PFSK-1 (cell line): ENCODE measurements around the gene SLC9A8.

Experiments
- SIN3A ChIP-seq: IDR thresholded peaks from 2 replicates; pipeline ENCODE4 v1.6.1; 2012; ENCODE audit warnings: mild to moderate bottlenecking, low read length, moderate library complexity, borderline replicate concordance; ENCODE audit not compliant: insufficient read depth
- TAF1 ChIP-seq: IDR thresholded peaks from 2 replicates; pipeline ENCODE4 v1.6.1; 2012; ENCODE audit warnings: low read length, control low read depth, borderline replicate concordance; ENCODE audit not compliant: insufficient read depth
- TF ChIP-seq, protein P1 (sequence below), 2 experiments: IDR thresholded peaks; 2 replicates each; pipeline versions ENCODE4 v1.6.1 to v1.8.0; 2011 to 2012; ENCODE audit warnings: low read depth in 2 of 2, low read length in 2 of 2, control low read depth in 1 of 2, inconsistent platforms in 1 of 2, mild to moderate bottlenecking in 1 of 2, moderate library complexity in 1 of 2; ENCODE audit not compliant: insufficient read depth in 1 of 2

DNA sequence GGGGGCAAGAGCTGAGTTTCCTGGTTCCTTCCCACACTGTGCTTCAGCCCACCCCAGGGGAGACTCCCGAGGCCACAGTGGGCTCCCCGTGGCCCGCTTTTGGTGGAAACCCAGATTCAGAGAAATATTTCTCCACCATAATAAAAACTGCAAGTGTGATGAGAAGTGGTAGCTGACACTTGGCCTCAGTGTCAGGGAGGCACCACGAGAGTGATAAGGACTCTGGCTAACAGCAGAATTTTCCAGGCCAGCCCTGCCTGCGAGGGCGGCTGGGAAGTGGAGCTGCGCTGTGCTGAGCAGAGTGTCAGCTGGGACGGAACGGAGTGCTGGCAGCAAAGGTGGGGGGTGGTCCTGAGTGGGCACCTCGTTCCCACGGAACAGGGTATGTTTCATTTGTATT lies 80.2 kb downstream of the SLC9A8 start:
- TF ChIP-seq, protein P1, sequence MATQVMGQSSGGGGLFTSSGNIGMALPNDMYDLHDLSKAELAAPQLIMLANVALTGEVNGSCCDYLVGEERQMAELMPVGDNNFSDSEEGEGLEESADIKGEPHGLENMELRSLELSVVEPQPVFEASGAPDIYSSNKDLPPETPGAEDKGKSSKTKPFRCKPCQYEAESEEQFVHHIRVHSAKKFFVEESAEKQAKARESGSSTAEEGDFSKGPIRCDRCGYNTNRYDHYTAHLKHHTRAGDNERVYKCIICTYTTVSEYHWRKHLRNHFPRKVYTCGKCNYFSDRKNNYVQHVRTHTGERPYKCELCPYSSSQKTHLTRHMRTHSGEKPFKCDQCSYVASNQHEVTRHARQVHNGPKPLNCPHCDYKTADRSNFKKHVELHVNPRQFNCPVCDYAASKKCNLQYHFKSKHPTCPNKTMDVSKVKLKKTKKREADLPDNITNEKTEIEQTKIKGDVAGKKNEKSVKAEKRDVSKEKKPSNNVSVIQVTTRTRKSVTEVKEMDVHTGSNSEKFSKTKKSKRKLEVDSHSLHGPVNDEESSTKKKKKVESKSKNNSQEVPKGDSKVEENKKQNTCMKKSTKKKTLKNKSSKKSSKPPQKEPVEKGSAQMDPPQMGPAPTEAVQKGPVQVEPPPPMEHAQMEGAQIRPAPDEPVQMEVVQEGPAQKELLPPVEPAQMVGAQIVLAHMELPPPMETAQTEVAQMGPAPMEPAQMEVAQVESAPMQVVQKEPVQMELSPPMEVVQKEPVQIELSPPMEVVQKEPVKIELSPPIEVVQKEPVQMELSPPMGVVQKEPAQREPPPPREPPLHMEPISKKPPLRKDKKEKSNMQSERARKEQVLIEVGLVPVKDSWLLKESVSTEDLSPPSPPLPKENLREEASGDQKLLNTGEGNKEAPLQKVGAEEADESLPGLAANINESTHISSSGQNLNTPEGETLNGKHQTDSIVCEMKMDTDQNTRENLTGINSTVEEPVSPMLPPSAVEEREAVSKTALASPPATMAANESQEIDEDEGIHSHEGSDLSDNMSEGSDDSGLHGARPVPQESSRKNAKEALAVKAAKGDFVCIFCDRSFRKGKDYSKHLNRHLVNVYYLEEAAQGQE (IDR thresholded peaks at IDR 0.05; ENCODE audit: insufficient read depth in 1 of 2, low read depth in 2 of 2, low read length in 2 of 2): no peak
- TF ChIP-seq TAF1: no peak
- no peak for TF ChIP-seq SIN3A
